NT2/D1 (cell line): ENCODE measurements around the gene VTI1A.

Experiments
- SUZ12 ChIP-seq: IDR thresholded peaks from 2 replicates; pipeline ENCODE4 v1.6.1; 2011; ENCODE audit not compliant: insufficient read length, insufficient read depth; ENCODE audit errors: extremely low read depth
- YY1 ChIP-seq: IDR thresholded peaks from 2 replicates; pipeline ENCODE4 v1.6.1; 2011; ENCODE audit not compliant: insufficient read length, insufficient read depth
- ZNF274 ChIP-seq: IDR thresholded peaks from 2 replicates; pipeline ENCODE4 v1.6.1; 2011; ENCODE audit warnings: mild to moderate bottlenecking, low read depth, low read length

DNA sequence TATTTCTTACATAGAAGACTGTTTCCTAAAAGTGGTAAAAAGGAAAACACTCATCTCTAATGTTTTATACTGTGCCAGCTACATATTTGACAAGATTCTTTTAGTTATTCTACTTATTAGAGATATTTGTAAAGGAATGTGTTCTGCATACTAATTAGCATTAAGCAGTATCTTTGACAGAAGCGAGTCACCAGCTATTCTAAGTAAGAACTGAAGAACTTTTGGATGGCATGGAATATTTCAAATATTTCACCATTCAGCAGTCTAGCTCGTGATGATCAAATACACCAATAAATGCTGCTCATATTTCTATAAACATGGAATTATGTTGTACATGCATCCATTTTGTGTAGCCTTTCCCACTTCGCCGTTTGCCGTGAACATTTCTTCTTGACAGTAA lies 261.4 kb downstream of the VTI1A start:
- TF ChIP-seq ZNF274: no peak
- no peak for TF ChIP-seq YY1
- no peak for TF ChIP-seq SUZ12
